ENCODE data around the gene KLHL40. TPM values are rescaled to one million over a fixed set of nuclear protein-coding genes. Genes with fewer than 3 reads are reported as not detected.

The KLHL40 gene
- total RNA-seq, 4 donors from 2014 or later: not detected

DNA sequence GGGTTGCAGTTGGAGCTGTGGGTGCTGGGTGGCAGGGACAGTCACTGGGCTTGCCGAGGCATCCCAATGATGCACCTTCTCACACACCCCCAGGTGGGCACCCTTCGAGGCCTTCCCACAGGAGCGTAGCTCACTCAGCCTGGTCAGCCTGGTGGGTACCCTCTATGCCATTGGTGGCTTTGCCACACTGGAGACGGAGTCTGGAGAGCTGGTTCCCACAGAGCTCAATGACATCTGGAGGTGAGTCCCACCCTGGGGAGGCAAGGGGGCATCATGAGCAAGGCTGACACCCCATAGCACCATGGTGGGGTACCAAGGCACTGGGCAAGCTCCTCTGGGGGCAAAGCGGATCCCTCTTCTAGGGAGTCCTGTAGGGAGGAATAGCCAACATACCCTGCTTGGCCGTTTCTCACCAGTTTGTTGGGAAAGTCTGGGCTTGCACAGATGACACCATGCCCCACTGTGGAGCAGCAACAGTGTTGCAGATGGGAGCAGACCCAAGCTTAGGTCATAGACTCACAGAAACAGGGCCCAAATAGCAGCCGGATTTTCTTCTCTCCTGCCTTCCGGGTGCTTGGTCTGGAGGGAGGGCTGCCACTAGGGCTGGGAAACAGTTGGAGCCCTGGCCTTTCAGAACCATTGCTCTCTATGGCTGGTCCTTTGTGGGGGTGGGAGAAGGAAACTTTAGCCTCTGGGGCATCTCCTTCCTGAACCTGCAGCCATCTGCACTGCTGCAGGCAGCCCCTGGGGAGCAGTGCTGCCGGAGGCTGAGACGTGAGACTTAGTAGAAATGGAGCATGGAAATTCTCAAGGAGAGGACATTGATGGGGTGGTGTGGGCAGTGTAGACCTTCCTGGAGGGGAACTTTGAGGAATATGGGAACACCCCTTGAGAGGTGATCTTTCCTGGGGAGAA, 5.7 kb downstream of the KLHL40 start:
- DNase-seq: no peak
- TF ChIP-seq, protein P1, sequence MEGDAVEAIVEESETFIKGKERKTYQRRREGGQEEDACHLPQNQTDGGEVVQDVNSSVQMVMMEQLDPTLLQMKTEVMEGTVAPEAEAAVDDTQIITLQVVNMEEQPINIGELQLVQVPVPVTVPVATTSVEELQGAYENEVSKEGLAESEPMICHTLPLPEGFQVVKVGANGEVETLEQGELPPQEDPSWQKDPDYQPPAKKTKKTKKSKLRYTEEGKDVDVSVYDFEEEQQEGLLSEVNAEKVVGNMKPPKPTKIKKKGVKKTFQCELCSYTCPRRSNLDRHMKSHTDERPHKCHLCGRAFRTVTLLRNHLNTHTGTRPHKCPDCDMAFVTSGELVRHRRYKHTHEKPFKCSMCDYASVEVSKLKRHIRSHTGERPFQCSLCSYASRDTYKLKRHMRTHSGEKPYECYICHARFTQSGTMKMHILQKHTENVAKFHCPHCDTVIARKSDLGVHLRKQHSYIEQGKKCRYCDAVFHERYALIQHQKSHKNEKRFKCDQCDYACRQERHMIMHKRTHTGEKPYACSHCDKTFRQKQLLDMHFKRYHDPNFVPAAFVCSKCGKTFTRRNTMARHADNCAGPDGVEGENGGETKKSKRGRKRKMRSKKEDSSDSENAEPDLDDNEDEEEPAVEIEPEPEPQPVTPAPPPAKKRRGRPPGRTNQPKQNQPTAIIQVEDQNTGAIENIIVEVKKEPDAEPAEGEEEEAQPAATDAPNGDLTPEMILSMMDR (IDR thresholded peaks at IDR 0.05): no peak
- no peak for TF ChIP-seq POLR2A (IDR thresholded peaks at IDR 0.05)
- Histone ChIP-seq H3K9me3 (no peaks in the 10 kb centered on the region), H3K4me3 (replicated peaks in 1 of 3) (no peak overlapping the region), H3K27me3 (no peaks in the 10 kb centered on the region), H3K27ac (no peak overlapping the region), H3K4me1 (peaks cover 0 to 1% of the 10 kb centered on the region in 2 donors), H3K36me3 (no peaks in the 10 kb centered on the region)
- intact Hi-C loops (cut with DNase I): no loop called here
- 70 to 82% methylated on average over 8 to 10 of the region's 10 CpGs for WGBS, 2 donors

DNA sequence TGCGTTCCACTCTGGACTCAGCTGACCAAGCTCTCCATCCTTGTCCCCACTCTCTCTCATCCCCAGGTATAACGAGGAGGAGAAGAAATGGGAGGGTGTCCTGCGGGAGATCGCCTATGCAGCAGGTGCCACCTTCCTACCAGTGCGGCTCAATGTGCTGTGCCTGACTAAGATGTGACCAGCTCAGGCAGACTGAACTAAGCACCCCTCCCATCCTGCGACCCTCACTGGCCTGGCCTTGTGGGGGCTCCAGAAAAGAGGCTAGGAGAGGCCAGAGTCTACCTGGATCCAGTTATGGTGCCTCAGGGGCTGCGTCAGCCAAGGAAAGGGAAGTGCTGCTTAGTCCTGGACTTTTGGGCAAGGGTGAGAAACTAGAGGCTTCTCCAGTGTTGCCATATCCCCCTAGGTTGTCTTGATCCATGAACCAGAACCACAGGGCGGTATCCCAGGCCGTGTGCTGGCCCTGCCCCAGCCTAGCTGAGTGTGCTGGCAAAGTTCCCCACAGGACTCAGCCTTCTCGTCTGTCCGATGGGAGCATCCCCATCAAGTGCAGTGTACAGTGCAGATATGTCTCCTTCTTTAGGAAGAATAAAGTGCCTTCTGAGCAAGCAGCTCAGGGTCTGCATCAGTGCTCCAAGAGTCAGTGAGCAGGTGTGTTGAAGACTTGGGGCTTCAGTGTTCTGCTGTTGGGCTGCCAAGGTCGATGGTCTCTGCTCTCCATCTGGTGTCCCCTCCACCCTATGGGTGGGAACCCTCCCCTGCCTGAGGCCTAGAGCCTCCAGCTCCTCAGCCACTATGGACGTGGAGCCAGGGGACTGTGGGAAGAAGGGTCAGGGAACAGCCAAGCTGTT, 6.7 kb downstream of the KLHL40 start:
- no peaks in the 10 kb centered on the region for H3K36me3 ChIP-seq
- no peak overlapping the region for H3K4me3 ChIP-seq (replicated peaks in 1 of 3)
- no peaks in the 10 kb centered on the region for H3K4me1 ChIP-seq
- TF ChIP-seq, protein P1 (IDR thresholded peaks at IDR 0.05): no peak
- TF ChIP-seq POLR2A (IDR thresholded peaks at IDR 0.05): no peak
- intact Hi-C loops (cut with DNase I): no loop called here
- WGBS, 2 donors: 74 to 83% methylated on average over 3 to 13 of the region's 13 CpGs
- no peak for DNase-seq
- no peak overlapping the region for H3K27ac ChIP-seq
- no peaks in the 10 kb centered on the region for H3K9me3 ChIP-seq
- H3K27me3 ChIP-seq: no peaks in the 10 kb centered on the region

DNA sequence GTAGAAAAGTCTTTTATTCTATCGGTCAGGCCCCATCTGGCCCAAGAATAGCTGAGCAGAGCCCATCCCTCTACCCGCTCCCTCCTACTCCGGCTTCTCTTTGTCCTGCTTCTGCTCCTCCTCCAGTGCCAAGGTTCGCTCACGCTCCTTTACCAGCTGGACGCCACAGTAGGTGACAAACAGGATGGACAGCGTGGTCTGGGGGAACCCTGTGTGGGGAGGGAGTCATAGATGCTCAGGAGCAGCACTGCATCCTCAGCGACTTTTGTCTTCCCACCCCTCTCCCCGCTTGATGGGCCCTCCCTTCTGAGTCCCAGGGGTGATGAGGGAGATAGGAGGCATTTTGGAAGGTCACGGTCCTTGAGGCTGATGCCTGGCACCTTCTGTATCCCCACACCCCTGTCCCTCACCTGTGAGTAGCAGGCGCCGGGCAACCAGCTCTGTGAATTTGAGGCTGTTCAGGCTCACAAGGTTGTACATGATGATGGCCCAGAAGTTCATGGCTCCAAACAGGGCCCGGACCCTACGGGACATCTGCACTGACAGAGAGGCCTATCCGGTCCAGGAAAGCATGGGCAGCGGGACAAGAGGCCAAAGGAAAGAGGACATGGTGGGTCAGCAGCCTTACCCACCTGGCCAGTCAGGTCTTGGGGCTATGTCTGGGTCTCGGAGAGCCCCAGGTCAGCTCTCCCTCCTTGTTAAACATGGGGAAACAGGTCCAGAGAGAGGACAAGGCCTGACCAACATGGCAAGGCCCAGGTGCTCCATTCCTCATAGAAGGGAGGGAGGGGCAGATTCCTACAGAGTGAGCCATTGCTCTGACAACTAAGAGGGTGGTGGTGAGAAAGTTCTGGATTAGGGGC, 7.6 kb downstream of the KLHL40 start:
- no peak for DNase-seq
- H3K4me3 ChIP-seq (replicated peaks in 1 of 3): no peak overlapping the region
- no peak for TF ChIP-seq POLR2A (IDR thresholded peaks at IDR 0.05)
- TF ChIP-seq, protein P1 (IDR thresholded peaks at IDR 0.05): no peak
- no peaks in the 10 kb centered on the region for H3K27me3 ChIP-seq
- H3K36me3 ChIP-seq: no peaks in the 10 kb centered on the region
- H3K9me3 ChIP-seq: no peaks in the 10 kb centered on the region
- intact Hi-C loops (cut with DNase I): no loop called here
- 90% methylated on average over 17 of the region's 17 CpGs for WGBS, 2 donors
- H3K4me1 ChIP-seq: no peaks in the 10 kb centered on the region
- H3K27ac ChIP-seq: no peak overlapping the region

DNA sequence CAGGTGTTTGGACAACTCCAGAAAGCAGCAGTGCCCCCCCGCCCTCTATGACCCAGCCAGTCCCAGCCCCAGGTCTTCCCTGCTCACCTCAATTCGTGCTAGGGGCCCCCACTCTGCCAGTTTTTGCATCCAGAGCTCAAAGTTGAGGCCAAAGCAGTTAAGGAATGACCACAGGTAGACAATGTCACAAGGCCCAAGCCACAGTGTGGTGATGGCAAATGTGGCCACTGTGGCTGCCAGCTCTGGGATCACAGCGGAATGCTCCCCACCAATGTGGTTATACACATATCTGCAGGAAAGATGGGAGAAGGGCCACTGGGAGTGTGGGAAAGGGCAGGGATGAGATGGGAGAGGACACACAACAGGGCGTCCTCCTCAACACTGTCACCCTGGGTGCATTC, 8.2 kb downstream of the KLHL40 start:
- Histone ChIP-seq H3K27ac (no peak overlapping the region), H3K36me3 (no peaks in the 10 kb centered on the region), H3K9me3 (no peaks in the 10 kb centered on the region), H3K4me1 (no peaks in the 10 kb centered on the region), H3K4me3 (replicated peaks in 1 of 3) (no peak overlapping the region), H3K27me3 (no peaks in the 10 kb centered on the region)
- 79 to 96% methylated on average over 4 of the region's 4 CpGs for WGBS, 2 donors
- no peak for DNase-seq
- intact Hi-C loops (cut with DNase I): no loop called here
- TF ChIP-seq, protein P1 (IDR thresholded peaks at IDR 0.05): no peak
- TF ChIP-seq POLR2A (IDR thresholded peaks at IDR 0.05): no peak

All from thyroid gland (tissue), 4 donors.